Measurements from ENCODE around the gene JAKMIP2.
"Not testable (repeated sequence)": the region's sequence is repeated elsewhere in the genome, so short reads cannot be mapped to it uniquely, and the experiment has no call there.

JAKMIP2 gene

GRCh38 chr5:147553817-147554216 lies 228.7 kb downstream of the JAKMIP2 start:
- DNase-seq: not testable (repeated sequence)

GRCh38 chr5:147552897-147553296 lies 229.6 kb downstream of the JAKMIP2 start:
- DNase-seq: no peak

- DNase-seq: no peak
Observed at GRCh38 chr5:147551677-147552076, 230.9 kb downstream of the JAKMIP2 start.

- no peak for DNase-seq
Observed at GRCh38 chr5:147547730-147548129, 234.8 kb downstream of the JAKMIP2 start.

- DNase-seq: no peak
Observed at GRCh38 chr5:147544556-147544955, 238.0 kb downstream of the JAKMIP2 start.

GRCh38 chr5:147539053-147539452 lies 243.5 kb downstream of the JAKMIP2 start:
- DNase-seq: no peak

- DNase-seq: no peak
Observed at GRCh38 chr5:147538236-147538635, 244.3 kb downstream of the JAKMIP2 start.

Data from NCI-H187 (cell line).